ENCODE results near the gene NHLRC2. TPM values are rescaled to one million over a fixed set of nuclear protein-coding genes. Genes with fewer than 3 reads are reported as not detected.
A peak's percentile ranks its signal among the peaks of the same experiment; 100 is the strongest.
"Not testable (repeated sequence)": the region's sequence is repeated elsewhere in the genome, so short reads cannot be mapped to it uniquely, and the experiment has no call there.

The NHLRC2 gene
- total RNA-seq, 2 donors from 2014 or later = 30.2 to 47.5 TPM

DNA sequence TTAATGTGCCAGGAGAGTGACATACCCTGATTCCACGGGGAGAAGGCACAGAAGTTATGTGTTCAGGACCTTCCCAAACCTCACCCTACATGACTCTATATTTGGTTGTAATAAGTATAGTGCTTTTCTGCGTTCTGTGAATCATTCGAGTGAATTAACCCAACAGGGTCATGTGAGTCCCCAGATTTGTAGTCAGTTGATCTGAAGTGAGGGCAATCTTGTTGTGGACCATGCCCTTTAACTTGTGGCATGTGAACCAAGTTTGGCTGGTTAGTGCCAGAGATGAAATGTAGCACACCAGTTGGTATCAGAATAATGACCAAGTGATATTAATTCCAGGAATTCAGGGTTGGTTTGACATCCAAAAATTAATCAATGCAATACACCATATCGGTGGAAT is 70.2 kb downstream of the NHLRC2 start:
- peaks cover 9% of the 10 kb centered on the region for H3K36me3 Mint-ChIP-seq

GRCh38 chr10:113927440-113927839 is 73.0 kb downstream of the NHLRC2 start:
- no peaks in the 10 kb centered on the region for H3K4me1 Mint-ChIP-seq (ENCODE audit: low read depth in 2 of 2)
- peaks cover 9% of the 10 kb centered on the region for H3K36me3 Mint-ChIP-seq
- no peak overlapping the region for H3K27ac Mint-ChIP-seq
- no peak overlapping the region for H3K4me3 Mint-ChIP-seq
- peaks cover 12% of the 10 kb centered on the region in 2 donors for H3K27me3 Mint-ChIP-seq
- no peaks in the 10 kb centered on the region for H3K9me3 Mint-ChIP-seq
- DNase-seq (ENCODE audit: low spot score) (no peak), ATAC-seq (no peak)

More for the DNA sequence above, 70.2 kb downstream of the NHLRC2 start:
- H3K4me1 Mint-ChIP-seq (ENCODE audit: low read depth in 2 of 2) = no peaks in the 10 kb centered on the region
- DNase-seq (ENCODE audit: low spot score) (no peak), ATAC-seq (no peak)
- H3K27ac Mint-ChIP-seq = no peak overlapping the region
- no peak overlapping the region for H3K4me3 Mint-ChIP-seq
- no peaks in the 10 kb centered on the region for H3K9me3 Mint-ChIP-seq
- H3K27me3 Mint-ChIP-seq = peaks cover 12% of the 10 kb centered on the region in 2 donors

GRCh38 chr10:113928830-113929229 is 74.4 kb downstream of the NHLRC2 start:
- Mint-ChIP-seq H3K27ac (no peak overlapping the region), H3K27me3 (peaks cover 6 to 12% of the 10 kb centered on the region in 2 donors), H3K4me3 (no peak overlapping the region), H3K4me1 (ENCODE audit: low read depth in 2 of 2) (no peaks in the 10 kb centered on the region), H3K36me3 (peaks cover 9% of the 10 kb centered on the region), H3K9me3 (no peaks in the 10 kb centered on the region)
- DNase-seq (ENCODE audit: low spot score) (no peak), ATAC-seq (no peak)

- Mint-ChIP-seq H3K9me3 (no peaks in the 10 kb centered on the region), H3K27ac (no peak overlapping the region), H3K4me1 (ENCODE audit: low read depth in 2 of 2) (no peaks in the 10 kb centered on the region), H3K36me3 (peaks cover 7% of the 10 kb centered on the region), H3K27me3 (peaks cover 6 to 10% of the 10 kb centered on the region in 2 donors), H3K4me3 (no peak overlapping the region)
- no peak for ATAC-seq
- DNase-seq (ENCODE audit: low spot score) = no peak
Observed at GRCh38 chr10:113929522-113929921, 75.1 kb downstream of the NHLRC2 start.

GRCh38 chr10:113930482-113931057 is 76.1 kb downstream of the NHLRC2 start:
- H3K27ac Mint-ChIP-seq = no peak overlapping the region
- peaks cover 6 to 7% of the 10 kb centered on the region in 2 donors for H3K27me3 Mint-ChIP-seq
- H3K9me3 Mint-ChIP-seq = no peaks in the 10 kb centered on the region
- ATAC-seq = no peak
- no peak overlapping the region for H3K4me3 Mint-ChIP-seq
- DNase-seq (ENCODE audit: low spot score) = no peak
- H3K4me1 Mint-ChIP-seq (ENCODE audit: low read depth in 2 of 2) = no peaks in the 10 kb centered on the region
- no peaks in the 10 kb centered on the region for H3K36me3 Mint-ChIP-seq

- ATAC-seq (no peak), DNase-seq (ENCODE audit: low spot score) (no peak)
- Mint-ChIP-seq H3K4me3 (no peak overlapping the region), H3K27me3 (peaks cover 6 to 7% of the 10 kb centered on the region in 2 donors), H3K27ac (no peak overlapping the region), H3K36me3 (no peaks in the 10 kb centered on the region), H3K4me1 (ENCODE audit: low read depth in 2 of 2) (no peaks in the 10 kb centered on the region), H3K9me3 (no peaks in the 10 kb centered on the region)
Observed at GRCh38 chr10:113932854-113933253, 78.4 kb downstream of the NHLRC2 start.

- Mint-ChIP-seq H3K36me3 (no peaks in the 10 kb centered on the region), H3K4me3 (no peak overlapping the region), H3K9me3 (no peaks in the 10 kb centered on the region), H3K27me3 (peaks cover 8 to 17% of the 10 kb centered on the region in 2 donors), H3K4me1 (ENCODE audit: low read depth in 2 of 2) (no peaks in the 10 kb centered on the region), H3K27ac (no peak overlapping the region)
- DNase-seq (ENCODE audit: low spot score) = no peak
- no peak for ATAC-seq
Observed at GRCh38 chr10:113933894-113934532, 79.6 kb downstream of the NHLRC2 start.

DNA sequence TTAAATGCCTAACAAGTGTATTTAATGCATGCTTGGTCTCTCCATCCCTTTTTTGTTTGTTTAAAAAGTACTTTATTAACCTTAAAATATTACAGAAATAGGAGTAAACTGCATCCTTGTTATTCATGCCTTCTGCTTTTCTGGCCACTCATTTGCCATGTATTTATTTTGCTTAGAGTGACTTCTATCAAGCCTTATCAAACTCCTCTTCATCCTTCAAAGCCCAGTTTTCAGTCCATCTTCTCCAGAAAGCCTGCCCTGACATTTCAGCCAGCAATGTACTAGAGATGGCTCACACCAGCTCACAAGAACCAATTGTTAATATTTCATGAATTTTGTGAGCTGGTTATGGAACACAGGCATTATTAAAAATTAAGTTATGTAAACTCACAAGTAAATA is 82.8 kb downstream of the NHLRC2 start:
- no peaks in the 10 kb centered on the region for H3K4me1 Mint-ChIP-seq (ENCODE audit: low read depth in 2 of 2)
- no peaks in the 10 kb centered on the region for H3K36me3 Mint-ChIP-seq
- H3K9me3 Mint-ChIP-seq = no peaks in the 10 kb centered on the region
- no peak overlapping the region for H3K27ac Mint-ChIP-seq
- no peak overlapping the region for H3K4me3 Mint-ChIP-seq
- DNase-seq (ENCODE audit: low spot score) = no peak
- ATAC-seq = no peak
- H3K27me3 Mint-ChIP-seq = peaks cover 17 to 19% of the 10 kb centered on the region in 2 donors

- Mint-ChIP-seq H3K36me3 (no peaks in the 10 kb centered on the region), H3K4me1 (ENCODE audit: low read depth in 2 of 2) (no peaks in the 10 kb centered on the region), H3K27ac (no peak overlapping the region), H3K9me3 (no peaks in the 10 kb centered on the region), H3K4me3 (no peak overlapping the region), H3K27me3 (peaks cover 17 to 19% of the 10 kb centered on the region in 2 donors)
- DNase-seq (ENCODE audit: low spot score) (no peak), ATAC-seq (no peak)
Observed at GRCh38 chr10:113937756-113938155, 83.3 kb downstream of the NHLRC2 start.

DNA sequence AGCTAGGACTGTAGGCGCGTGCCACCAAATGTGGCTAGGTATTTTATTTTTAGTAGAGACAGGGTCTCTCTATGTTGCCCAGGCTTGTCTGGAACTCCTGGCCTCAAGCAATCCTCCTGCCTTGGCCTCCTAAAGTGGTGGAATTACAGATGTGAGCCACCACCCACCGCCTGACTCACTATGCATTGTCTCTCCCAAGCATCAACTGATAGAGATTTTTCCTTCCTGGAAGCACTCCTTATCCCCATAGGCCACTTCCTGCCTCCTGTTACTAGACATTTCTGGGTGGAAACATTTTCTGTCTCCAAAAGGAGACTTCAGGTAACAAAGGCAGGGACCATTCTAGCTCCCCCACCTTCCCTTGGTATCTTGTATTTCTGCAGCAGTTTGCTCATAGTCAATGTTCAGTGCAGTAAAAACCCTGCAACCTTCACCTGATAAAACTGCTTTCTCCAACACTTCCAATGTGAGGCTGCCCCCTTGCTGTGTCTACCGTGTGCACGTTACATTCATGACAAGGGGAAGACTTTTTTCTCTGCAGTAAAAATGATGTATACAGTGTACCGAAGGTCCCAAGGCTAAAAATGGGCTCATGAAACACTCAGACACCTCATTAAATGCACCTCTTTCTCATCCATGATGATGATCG is 84.9 kb downstream of the NHLRC2 start:
- peaks cover 17 to 19% of the 10 kb centered on the region in 2 donors for H3K27me3 Mint-ChIP-seq
- no peaks in the 10 kb centered on the region for H3K4me1 Mint-ChIP-seq (ENCODE audit: low read depth in 2 of 2)

DNA sequence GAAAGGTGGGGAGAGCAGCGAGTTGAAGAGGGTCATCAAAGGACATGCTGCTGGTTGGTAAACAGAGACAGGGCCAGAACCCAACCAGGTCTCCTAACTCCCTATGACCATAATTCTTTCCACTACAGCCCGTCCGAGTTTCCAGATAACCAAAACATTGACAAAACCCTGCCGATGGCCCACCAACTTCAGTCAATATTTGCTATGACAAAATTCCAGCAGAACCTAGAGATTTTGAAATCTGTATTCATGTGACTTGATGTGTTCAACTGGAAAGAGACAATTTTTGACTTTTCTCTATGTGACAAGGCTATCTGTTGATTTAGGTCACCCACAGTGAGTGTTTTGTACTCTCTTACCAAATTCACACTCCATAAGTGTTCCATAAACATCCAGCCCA is 86.7 kb downstream of the NHLRC2 start:
- no peak for ATAC-seq
- no peaks in the 10 kb centered on the region for H3K36me3 Mint-ChIP-seq
- DNase-seq (ENCODE audit: low spot score) = no peak
- H3K4me3 Mint-ChIP-seq = no peak overlapping the region
- H3K4me1 Mint-ChIP-seq (ENCODE audit: low read depth in 2 of 2) = no peaks in the 10 kb centered on the region
- no peaks in the 10 kb centered on the region for H3K9me3 Mint-ChIP-seq
- peaks cover 17 to 19% of the 10 kb centered on the region in 2 donors for H3K27me3 Mint-ChIP-seq
- no peak overlapping the region for H3K27ac Mint-ChIP-seq

More for the DNA sequence above, 84.9 kb downstream of the NHLRC2 start:
- no peaks in the 10 kb centered on the region for H3K9me3 Mint-ChIP-seq
- H3K36me3 Mint-ChIP-seq = no peaks in the 10 kb centered on the region
- no peak for ATAC-seq
- peak overlapping the region in 1 of 2 donors; percentile 47 for H3K27ac Mint-ChIP-seq
- no peak overlapping the region for H3K4me3 Mint-ChIP-seq
- DNase-seq (ENCODE audit: low spot score) = no peak

DNA sequence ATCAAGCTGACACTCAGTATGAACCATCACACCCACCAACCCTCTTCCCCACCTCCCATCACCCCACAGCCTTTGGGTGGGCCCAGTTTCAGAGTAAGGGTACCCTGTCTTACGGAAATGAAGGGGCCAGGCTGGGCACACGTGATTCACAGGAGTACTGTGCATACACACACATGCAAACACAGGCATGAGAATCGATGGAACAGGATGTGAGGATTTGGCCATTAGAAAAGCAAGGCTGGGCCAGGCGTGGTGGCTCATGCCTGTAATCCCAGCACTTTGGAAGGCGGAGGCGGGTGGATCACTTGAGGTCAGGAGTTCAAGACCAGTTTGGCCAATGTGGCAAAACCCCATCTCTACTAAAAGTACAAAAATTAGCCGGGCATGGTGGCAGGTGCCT is 88.7 kb downstream of the NHLRC2 start:
- peaks cover 15% of the 10 kb centered on the region in 2 donors for H3K27me3 Mint-ChIP-seq
- not testable (repeated sequence) for H3K27ac Mint-ChIP-seq; H3K4me1 Mint-ChIP-seq (ENCODE audit: low read depth in 2 of 2); H3K4me3 Mint-ChIP-seq; H3K9me3 Mint-ChIP-seq; ATAC-seq; H3K36me3 Mint-ChIP-seq; DNase-seq (ENCODE audit: low spot score)

DNA sequence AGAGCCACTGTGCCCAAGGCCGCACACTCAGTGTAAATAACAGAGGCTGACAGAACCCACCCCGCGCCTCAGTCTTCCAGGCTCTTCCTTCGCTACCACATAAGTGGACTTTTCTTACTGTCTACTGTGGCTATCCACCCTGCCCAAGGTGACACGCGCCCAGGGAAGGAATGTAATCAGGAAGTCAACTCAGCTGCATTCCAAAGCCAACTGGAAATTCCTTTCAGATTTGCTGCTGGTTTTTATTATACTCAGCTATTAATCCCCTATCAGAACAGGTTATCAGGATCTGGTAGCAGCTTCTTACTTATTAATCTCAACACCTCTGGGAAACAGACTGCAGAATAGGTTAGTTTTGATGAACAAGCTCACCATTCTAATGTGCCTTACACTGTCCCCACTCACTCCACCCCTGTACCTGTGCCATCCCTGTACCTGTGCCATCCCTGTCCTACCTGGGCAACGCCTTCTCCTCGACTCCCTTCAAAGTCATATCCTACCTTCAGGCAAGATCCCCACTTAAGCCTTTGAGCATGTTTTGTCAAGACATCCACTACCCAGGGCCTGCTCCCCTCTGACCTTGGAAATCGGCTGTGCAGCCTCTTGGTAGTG is 90.7 kb downstream of the NHLRC2 start:
- no peaks in the 10 kb centered on the region for H3K36me3 Mint-ChIP-seq
- H3K27me3 Mint-ChIP-seq = peaks cover 0 to 10% of the 10 kb centered on the region in 2 donors
- no peak overlapping the region for H3K27ac Mint-ChIP-seq
- DNase-seq (ENCODE audit: low spot score) = no peak
- ATAC-seq = no peak
- peaks cover 4 to 7% of the 10 kb centered on the region in 2 donors for H3K4me1 Mint-ChIP-seq (ENCODE audit: low read depth in 2 of 2)
- H3K4me3 Mint-ChIP-seq = no peak overlapping the region
- H3K9me3 Mint-ChIP-seq = no peaks in the 10 kb centered on the region

DNA sequence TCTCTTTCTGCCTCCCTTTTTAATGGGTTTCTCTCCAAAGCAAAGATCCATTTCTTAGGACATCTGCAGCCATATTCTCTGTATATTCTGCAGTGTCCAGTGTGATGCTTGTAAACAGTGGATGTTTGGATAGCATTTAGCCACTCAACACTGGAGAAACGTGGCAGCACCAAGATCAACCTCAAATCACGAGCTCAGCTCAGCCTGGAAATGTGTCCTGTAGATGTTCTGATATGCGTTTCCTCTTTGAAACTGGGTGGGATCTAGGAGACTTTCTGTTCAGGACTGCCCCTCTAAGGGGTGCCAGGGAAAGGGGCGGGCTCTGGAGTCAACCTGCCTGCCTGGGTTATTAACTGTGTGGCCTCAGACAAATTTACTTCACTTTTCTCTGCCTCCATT is 91.2 kb downstream of the NHLRC2 start:
- Mint-ChIP-seq H3K36me3 (no peaks in the 10 kb centered on the region), H3K4me1 (ENCODE audit: low read depth in 2 of 2) (peaks cover 4 to 7% of the 10 kb centered on the region in 2 donors), H3K4me3 (no peak overlapping the region), H3K27me3 (peaks cover 0 to 9% of the 10 kb centered on the region in 2 donors), H3K9me3 (no peaks in the 10 kb centered on the region), H3K27ac (no peak overlapping the region)
- DNase-seq (ENCODE audit: low spot score) = no peak
- no peak for ATAC-seq
